Measurements from ENCODE around the gene TMEM129. TPM values are rescaled to one million over a fixed set of nuclear protein-coding genes. Genes with fewer than 3 reads are reported as not detected.

TMEM129 gene
- total and polyA plus RNA-seq, 10 of the 15 experiments (the other 5 are each of a cell fraction or from before 2014, with no cell fraction given), result 0.19 to 24.9 (median 13.2) TPM

GRCh38 chr4:1712216-1713002, 8.7 kb downstream of the TMEM129 start, which contains the start of gene SLBP (continued):
- TF ChIP-seq ZBTB4 (CRISPR knock-in tag; IDR thresholded peaks at IDR 0.05), result no peak

- ChIA-PET POLR2A (interaction anchor here (0.6 to 3.4 kb wide), 7 partner anchors 10 to 159 kb away, joined by 3 to 34 read pairs (median 3); partner anchors contain the start of genes NSD2, TACC3 and TMEM129), CTCF (interaction anchor here (0.9 to 16.2 kb wide), 4 partner anchors 8 to 19 kb away, joined by 3 to 258 read pairs (median 6); no protein-coding TSS in a partner anchor), SMC1A (ENCODE audit: uncharacterized antibody, unreplicated experiment) (interaction anchor here (1.0 to 2.5 kb wide), 4 partner anchors 10 to 18 kb away, joined by 3 to 8 read pairs (median 4); partner anchors contain the start of genes TACC3 and TMEM129), RAD21 (ENCODE audit: unreplicated experiment) (interaction anchor here (1.3 to 1.7 kb wide), 4 partner anchors 11 to 18 kb away, joined by 3 to 11 read pairs (median 5); no protein-coding TSS in a partner anchor)
- H3K79me2 ChIP-seq (ENCODE audit: control insufficient read depth, insufficient read depth, low read length), result peaks cover 86% of the 10 kb centered on the region
- H2AFZ ChIP-seq (ENCODE audit: control insufficient read depth, low read depth, low read length), result peak overlapping the region; percentile 16
- peaks cover 30% of the 10 kb centered on the region for H3K4me1 ChIP-seq (ENCODE audit: control insufficient read depth, insufficient read depth, low read length)
- intact Hi-C loops (cut with micrococcal nuclease; ENCODE audit: unreplicated experiment), result loop anchor here (1.0 to 5.0 kb wide), 3 partner anchors 10 to 161 kb away; partner anchors contain the start of genes FAM53A, NSD2, TACC3 and TMEM129
- no TSS peak for BruUV-seq (replicated peaks)
- in situ Hi-C loops (cut with MboI), result no loop called here
- no peak for TF ChIP-seq KDM1A (IDR thresholded peaks at IDR 0.05; ENCODE audit: borderline replicate concordance)
- peak; percentile 64; the same call in 1 of the 2 replicates for TF ChIP-seq PAX5 (IDR thresholded peaks at IDR 0.05; ENCODE audit: borderline replicate concordance, low read depth, low read length)
- TF ChIP-seq HSF1 (IDR thresholded peaks at IDR 0.05; ENCODE audit: low read depth, low read length), result 0 out of 2 replicates have a peak, but pooled peaks have one; percentile 54
- TF ChIP-seq ZNF217 (IDR thresholded peaks at IDR 0.05), result 0 out of 2 replicates have a peak, but pooled peaks have one; percentile 62
- TF ChIP-seq CBFB (IDR thresholded peaks at IDR 0.05; ENCODE audit: low read depth), result 0 out of 2 replicates have a peak, but pooled peaks have one; percentile 22
- WGBS (ENCODE audit: insufficient coverage, insufficient replicate concordance, low lambda C conversion rate, missing lambda C conversion rate), result under 1% methylated on average over 57 of the region's 85 CpGs
- H3K9me3 ChIP-seq (replicated peaks; ENCODE audit: control insufficient read depth, insufficient read depth, low read length), result no peaks in the 10 kb centered on the region
- H4K20me1 ChIP-seq (ENCODE audit: control insufficient read depth, insufficient read depth), result no peaks in the 10 kb centered on the region; the same call in 1 of the 2 replicates
- peak overlapping the region; percentile 97 for H3K9ac ChIP-seq (ENCODE audit: control insufficient read depth, insufficient read depth, low read length)
- peak overlapping the region; percentile 100 for H3K4me3 ChIP-seq
- peak overlapping the region; percentile 99 for H3K27ac ChIP-seq (ENCODE audit: control insufficient read depth, insufficient read depth)
- FAIRE-seq (no peak), ATAC-seq (peak; percentile 0), DNase-seq (ENCODE audit: low read depth, low spot score) (no peak)
- no peaks in the 10 kb centered on the region for H3K27me3 ChIP-seq (replicated peaks in 1 of 2; ENCODE audit: control insufficient read depth in 2 of 2, insufficient read depth in 2 of 2, low read length in 1 of 2)
- H3K4me2 ChIP-seq (ENCODE audit: control insufficient read depth, insufficient read depth), result peak overlapping the region; percentile 68
- H3K36me3 ChIP-seq (ENCODE audit: control insufficient read depth in 2 of 2, insufficient read depth in 2 of 2, low read length in 1 of 2), result peaks cover 0 to 6% of the 10 kb centered on the region in 2 experiments
Observed at GRCh38 chr4:1711571-1712215, 9.4 kb downstream of the TMEM129 start.

Data from GM12878 (cell line).